GM19239 (cell line): ENCODE data around the gene F7.
"Not testable (repeated sequence)": the region's sequence is repeated elsewhere in the genome, so short reads cannot be mapped to it uniquely, and the experiment has no call there.

Experiments used
- DNase-seq: peaks from one replicate; pipeline ENCODE4 v3.0.0; 2011; ENCODE audit warnings: low spot score; ENCODE audit not compliant: insufficient read length
- FAIRE-seq: peaks from 2 replicates; lab custom pipeline; 2011; peaks lifted over from hg19 to GRCh38; lab: Jason Lieb, UNC

The F7 gene

DNA sequence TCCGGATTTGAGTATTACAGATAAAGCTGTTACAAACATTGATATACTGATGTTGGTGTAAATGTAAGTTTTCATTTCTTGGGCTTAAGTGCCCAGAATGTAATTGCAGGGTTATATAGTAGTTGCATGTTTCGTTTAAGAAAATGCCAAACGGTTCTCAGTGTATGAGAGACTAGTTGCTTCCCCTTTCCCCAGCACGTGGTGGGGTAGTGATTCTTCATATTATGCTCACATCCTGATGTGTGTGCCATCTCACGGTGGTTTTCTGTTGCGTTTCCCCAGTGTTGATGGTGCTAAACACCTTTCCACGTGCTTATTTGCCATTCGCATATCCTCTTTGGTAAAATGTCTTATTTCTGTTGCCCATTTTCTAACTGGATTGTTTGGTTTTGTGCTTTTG, 34.7 kb upstream of the F7 start:
- FAIRE-seq (no peak), DNase-seq (no peak)

DNA sequence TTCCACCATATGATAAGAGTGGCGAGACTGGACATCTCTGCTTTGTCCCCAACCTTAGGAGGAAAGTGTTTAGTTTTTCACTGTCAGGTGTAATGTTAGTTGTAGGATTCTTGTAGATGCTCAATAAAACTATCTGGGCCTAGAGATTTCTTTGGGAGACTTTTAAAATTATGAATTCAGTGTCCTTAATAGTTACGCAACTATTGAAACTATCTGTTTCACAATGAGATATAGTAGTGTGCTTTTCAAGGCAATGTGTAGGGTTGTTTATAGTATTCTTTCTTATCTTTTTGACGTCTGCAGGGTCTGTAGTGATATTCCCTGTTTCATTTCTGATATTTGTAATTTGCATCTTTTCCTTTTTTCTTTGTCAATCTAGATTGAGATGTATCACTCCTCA, 33.2 kb upstream of the F7 start:
- no peak for DNase-seq
- FAIRE-seq = no peak

DNA sequence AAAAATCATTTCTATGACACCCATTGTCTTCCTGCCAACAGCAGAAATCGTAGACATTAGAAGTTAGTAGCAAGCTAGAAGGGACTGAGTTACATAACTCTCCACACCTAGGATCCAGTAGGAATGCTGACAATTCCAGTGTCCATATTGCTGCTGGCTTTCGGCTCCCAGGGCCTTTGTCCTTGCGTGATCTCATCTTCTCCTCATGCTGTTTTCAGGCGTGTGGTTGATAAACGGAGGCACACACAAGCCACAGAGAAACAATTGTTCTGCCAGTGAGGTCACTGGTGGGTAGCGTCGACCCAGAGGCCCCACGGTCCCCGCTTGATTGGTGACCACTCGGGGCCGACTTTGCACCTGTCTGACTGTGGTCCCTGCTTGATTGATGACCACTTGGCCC, 31.6 kb upstream of the F7 start:
- no peak for FAIRE-seq
- no peak for DNase-seq

DNA sequence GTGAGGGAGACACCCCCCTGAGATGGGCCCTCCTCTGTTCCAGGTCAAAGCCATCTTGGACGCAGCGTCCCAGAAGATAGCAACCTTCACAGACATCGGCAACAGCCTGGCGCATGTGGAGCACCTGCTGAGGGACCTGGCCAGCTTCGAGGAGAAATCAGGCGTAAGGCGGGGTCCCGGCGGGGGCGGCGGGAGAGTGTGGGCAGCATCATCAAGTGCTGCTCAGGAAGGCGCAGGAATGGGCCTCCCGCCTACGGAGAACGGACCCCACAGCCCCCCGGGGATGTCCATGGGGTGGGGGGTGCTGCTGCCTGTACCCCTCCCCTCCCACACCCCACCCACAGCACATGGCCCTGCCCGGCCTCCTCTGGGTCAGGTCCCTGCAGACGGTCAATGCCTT, 31.2 kb upstream of the F7 start:
- DNase-seq = no peak
- no peak for FAIRE-seq

DNA sequence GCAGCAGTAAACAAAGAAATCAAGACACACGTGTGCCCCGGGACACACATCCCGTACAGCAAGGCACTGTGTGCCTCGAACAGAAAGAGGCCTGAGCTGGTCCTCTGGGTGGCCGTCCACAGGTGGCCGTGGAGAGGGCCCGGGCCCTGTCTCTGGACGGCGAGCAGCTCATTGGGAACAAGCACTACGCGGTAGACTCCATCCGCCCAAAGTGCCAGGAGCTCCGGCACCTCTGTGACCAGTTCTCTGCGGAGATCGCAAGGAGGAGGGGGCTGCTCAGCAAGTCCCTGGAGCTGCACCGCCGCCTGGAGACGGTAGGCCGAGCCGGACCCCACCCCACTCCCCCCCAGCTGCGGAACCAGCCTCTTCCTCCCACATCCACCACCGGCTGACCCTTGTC, 30.7 kb upstream of the F7 start:
- DNase-seq = no peak
- no peak for FAIRE-seq

DNA sequence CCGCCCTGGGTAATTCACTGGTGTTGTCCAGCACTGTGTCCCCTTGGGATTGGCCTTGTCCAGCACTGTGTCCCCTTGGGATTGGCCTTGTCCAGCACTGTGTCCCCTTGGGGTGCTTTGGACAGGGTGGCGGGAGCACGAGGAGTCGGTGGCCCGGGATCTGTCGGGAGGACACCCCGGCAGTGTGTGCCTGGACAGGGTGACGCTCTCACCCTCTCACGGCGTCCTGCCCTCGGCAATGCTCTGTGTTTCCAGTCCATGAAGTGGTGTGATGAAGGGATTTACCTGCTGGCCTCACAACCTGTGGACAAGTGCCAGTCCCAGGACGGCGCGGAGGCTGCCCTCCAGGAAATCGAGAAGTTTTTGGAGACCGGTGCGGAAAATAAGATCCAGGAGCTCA, 29.9 kb upstream of the F7 start:
- DNase-seq (no peak), FAIRE-seq (no peak)

DNA sequence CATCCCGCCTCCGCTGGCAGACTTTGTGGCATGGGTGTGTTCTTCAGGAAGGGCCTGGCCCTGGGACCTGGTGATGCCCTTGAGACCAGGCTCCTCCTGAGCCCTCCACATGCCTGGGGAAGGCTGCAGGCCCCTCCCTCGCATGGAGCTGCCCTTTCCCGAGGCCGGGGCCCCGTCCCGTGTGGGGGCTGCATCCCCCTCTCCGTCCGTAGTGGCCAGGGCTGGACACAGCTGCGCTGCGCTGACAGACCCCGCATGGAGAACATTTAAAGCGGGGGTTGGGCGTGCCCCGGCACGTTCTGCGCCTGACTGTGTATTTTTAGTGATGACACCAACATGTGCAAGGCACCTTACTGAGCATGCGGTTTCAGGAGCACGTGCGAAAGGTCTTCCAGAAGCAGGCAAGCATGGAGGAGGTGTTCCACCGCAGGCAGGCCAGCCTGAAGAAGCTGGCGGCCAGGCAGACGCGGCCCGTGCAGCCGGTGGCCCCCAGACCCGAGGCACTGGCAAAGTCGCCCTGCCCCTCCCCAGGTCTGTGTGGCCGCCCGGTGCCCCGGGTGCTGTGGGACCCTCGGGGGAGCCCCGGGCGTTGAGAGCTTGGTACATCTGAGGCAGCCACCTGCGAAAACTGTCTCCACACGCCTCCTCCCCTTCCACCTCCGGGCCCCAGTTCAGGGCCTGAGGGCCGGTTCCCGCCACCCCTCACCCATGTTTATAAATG, 28.8 kb upstream of the F7 start:
- no peak for DNase-seq
- no peak for FAIRE-seq

DNA sequence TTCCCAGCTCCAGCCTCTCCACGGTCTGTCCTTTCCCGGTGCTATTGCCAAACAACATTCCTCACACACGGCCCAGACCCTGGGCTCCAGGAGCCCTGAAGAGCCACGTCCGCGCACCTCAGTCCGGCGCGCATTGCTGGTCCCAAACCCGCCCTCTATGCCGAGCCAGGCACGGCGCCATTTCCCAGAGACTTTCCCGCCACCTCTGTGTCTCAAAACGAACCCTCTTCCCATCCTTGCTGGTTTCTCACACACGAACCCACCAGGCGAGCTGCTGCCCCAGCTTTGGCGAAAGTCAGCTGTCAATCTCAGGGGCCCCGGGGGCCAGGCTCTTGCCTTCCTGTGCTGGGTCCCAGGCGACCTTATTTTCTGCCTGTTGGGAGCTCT, 28.0 kb upstream of the F7 start:
- FAIRE-seq (no peak), DNase-seq (no peak)

DNA sequence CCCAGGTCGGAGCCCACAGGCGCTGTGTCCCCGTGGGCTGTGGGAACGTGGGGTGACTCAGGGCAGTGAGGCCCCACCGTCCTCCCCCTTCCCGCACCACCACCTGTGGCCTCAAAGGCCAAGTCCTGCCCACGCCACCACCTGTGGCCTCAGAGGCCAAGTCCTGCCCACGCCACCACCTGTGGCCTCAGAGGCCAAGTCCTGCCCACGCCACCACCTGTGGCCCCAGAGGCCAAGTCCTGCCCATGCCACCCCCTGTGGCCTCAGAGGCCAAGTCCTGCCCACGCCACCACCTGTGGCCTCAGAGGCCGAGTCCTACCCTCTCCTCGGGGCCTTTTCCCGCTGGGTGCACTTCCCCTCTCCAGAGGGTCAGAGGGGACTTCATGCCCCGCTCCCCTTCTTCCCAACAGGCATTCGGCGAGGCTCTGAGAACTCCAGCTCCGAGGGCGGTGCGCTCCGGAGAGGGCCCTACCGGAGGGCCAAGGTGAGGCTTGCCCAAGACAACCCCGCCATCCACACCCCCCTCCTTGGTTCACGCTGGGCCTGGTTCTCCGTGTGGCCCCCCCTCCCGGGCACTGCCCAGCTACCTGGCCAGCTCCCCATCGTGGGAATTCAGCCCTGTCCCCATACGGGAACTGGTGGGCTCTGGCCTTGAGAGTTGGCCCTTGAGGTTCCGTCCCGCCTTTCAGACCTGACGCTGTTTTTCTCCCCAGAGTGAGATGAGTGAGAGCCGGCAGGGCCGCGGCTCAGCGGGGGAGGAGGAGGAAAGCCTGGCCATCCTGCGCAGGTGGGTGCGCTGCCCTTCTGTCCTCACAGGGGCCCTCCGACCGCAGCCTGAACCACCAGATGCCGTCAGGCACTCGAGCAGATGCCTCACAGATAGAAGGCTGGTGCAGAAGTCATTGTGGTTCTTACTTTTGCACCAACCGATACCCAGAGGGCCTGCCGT, 27.4 kb upstream of the F7 start:
- FAIRE-seq (no peak), DNase-seq (no peak)

DNA sequence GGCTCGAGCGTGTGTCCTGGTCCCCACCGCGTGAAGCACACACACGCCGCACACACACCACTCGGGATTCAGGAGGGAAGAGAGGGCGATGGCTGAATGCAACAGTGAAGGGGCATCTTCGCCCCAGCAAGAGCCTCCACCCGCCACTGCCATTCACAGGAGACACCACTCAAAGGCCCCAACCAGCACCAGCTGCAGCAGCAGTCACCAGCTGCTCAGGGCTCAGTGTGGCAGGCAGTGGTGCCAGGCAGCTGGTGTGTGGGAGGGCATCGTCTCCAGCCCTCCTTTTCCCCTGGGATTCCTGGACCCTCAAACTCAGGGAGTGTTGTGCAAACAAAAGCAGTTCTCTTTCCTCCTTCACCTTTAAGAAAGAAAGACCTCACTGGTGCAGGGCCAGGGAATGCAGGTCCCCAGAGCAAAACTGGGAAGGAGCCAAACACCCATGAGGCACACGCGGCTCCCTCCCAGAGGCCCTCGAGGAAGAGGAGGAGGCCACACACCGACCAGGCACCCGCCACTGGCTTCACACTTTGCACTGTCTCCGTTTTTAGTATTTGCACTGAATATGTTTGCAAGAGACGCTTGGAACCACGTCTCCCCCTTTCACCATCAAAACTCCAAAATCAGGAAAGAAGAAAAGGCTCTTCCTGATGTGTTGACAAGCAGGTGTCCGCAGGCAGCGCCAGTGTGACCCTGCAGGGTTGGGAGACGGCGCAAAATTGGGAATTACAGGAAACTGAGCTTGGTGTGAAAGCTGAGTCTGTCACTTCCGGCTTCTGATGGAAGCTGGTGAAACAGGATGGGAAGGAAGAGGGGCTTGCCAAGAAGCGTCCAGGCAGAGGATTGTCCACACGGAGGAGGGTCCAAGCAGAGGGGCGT, 26.4 kb upstream of the F7 start:
- no peak for FAIRE-seq
- no peak for DNase-seq

DNA sequence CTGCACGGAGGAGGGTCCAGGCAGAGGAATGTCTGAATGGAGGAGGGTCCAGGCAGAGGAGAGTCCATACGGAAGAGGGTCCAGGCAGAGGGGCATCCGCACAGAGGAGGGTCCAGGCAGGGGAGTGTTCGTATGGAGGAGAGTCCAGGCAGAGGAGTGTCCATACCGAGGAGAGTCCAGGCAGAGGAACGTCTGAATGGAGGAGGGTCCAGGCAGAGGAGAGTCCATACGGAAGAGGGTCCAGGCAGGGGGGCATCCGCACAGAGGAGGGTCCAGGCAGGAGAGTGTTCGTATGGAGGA, 25.9 kb upstream of the F7 start:
- FAIRE-seq, DNase-seq: not testable (repeated sequence)

DNA sequence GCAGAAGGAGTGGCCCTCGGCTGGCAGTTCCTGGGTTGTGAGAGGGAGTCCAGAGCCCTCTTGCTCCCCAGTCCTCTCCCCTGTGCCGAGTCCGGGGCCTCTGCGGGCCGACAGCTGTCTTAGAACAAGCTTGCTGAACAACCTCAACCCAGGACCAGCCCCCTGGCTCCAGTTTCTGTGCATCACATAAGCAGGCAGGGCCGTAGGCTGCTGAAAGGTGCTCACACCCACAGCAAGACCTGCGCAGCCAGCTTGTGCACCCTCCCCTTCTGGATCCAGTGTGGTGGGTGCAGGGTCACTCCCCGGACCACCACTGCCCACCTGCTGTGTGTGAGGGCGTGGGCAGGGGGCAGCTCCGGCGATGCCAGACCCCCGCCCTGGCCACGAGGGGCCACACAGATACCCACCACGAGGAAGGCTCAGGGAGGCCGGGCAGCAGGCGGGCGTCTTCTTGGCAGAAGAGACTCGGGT, 25.2 kb upstream of the F7 start:
- FAIRE-seq (no peak), DNase-seq (no peak)

DNA sequence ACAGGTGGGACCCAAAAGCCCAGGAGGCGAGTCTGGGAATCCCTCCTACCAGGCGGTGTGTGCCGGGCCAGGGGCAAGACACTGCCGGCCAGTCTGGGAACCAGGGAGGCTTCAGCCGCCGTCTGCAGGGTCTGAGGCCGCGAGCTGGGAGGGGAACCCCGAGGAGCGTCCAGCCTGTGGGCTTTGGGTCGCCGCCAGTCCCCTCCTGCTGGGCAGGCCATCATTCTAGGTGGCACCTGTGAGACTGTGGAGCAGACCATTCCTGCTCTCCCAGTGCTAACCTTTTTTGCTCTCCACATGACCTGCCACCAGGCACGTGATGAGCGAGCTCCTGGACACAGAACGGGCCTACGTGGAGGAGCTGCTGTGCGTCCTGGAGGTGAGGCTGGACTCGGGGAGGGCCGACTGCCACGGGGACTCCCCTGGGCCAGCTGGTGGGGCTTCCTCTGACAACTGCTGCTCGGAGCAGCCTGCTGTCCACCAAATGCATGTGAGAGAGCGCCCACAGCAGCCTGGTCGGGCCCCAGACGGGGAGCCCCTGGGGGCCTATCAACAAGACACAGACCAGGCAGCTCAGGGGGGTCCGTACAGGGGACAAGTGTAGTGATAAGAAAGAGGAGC, 24.6 kb upstream of the F7 start:
- no peak for DNase-seq
- FAIRE-seq = no peak

DNA sequence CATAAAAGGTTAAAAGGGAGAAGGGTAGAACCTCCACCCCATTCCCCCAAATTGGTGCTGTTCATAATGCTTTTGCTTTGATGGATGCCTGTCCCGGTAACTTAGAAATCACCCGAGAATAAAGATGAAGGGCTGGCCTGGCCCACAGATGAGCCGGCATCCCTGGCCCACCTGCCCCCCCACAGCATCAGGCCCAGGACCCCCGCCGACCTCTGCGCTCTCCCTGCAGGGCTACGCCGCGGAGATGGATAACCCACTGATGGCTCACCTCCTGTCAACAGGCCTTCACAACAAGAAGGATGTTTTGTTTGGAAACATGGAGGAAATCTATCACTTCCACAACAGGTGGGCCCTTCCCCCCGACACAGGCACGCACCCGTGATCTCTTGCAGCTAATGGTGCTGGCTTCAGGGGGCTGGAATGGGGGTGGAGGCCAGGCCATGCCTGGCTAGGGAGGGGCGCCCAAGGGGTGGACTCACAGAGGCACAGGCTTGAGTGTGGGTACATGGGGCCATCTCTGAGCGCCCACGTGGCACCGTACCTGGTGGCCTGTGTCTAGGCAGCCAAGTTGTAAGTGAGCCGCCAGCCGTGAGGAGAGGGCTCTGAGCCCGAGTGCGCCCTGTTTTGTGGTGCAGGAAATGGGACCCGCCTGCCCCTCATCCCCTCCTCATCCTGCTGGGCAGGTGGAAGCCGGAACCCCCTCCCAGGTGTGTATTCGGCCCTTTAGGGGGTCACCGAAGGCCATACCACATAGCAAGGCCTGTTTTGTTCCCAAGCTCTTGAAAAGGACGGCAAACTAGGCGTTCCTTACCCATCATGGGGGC, 23.2 kb upstream of the F7 start:
- DNase-seq = no peak

DNA sequence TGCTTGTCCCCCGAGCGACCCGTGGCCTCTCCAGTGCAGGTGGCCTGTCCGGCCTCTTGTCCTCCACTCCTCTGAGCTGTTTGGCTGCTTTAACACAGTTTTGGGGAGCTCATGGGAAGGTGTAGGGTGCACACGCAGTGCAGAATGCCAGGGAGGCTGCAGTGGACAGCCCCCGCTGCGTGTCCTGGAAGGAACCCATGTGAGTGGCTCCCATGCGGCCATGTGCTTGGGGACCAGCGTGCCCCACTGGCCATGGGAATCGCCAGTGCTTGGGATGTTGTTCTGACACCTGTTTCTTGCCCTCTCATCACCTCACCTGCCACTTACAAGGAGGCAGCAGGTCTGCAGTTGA, 22.6 kb upstream of the F7 start:
- no peak for DNase-seq
- no peak for FAIRE-seq

More for the DNA sequence above, 23.2 kb upstream of the F7 start:
- no peak for FAIRE-seq

DNA sequence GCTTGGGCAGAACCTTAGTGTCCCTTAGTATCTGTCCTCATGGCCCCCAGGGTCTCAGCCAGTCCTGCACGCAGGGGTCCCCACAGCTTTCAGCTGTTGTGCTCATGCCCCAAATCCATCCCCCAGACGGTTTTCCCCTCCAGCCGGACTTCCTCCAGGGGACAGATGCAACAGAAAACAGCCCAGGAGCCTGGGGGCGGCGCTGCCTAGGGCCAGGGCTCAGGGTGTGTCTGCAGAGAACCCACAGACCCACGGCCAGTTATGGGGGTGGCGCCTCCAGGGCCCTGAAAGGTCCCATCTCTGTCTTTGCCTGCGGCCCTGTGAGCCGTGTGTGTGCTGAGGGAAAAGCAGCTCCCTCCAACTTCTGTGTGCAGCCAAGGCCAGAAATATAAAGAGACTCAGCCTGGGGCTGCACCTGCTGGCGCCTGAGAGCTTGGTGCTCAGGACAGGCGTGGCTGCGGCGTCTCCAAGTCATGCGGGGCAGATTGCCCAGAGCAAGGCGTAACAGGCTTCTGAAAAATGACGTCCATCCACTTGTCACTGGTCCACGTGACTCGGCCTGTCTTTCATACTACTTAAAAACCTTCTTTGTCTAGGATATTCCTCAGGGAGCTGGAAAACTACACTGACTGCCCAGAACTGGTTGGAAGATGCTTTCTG, 22.1 kb upstream of the F7 start:
- DNase-seq (no peak), FAIRE-seq (no peak)

DNA sequence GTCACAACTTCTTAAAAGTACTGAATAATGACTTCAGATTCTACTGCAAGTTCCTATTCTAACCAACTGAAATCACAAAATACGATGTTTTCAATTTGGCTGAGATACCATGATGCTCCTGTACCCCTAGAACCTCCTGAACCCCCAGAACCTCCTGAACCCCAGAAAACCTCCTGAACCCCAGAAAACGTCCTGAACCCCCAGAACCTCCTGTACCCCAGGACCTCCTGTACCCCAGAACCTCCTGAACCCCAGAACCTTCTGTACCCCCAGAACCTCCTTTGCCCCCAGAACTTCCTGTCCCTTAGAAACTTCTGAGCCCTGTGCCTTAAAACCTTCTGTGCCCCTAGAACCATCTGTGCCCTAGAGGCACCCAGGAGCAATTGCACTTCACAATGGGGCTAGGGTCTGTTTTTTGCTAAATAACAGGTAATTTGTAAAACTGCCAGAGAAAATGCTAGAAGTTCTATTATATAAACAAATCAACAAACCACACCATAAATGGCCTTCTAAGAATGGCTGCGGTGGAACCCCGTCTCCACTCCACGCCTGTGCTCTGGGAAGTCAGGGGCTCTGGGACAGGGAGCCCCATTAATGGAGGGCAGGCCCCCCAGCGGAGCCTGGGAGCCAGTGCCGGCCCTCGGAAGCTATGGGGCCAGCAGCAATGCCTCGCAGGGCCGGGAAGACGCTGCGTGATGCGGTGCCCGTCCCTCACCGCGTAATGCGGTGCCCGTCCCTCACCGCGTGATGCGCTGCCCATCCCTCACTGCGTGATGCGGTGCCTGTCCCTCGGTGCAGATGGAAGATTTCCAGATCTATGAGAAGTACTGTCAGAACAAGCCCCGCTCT, 21.3 kb upstream of the F7 start:
- FAIRE-seq (no peak), DNase-seq (no peak)

DNA sequence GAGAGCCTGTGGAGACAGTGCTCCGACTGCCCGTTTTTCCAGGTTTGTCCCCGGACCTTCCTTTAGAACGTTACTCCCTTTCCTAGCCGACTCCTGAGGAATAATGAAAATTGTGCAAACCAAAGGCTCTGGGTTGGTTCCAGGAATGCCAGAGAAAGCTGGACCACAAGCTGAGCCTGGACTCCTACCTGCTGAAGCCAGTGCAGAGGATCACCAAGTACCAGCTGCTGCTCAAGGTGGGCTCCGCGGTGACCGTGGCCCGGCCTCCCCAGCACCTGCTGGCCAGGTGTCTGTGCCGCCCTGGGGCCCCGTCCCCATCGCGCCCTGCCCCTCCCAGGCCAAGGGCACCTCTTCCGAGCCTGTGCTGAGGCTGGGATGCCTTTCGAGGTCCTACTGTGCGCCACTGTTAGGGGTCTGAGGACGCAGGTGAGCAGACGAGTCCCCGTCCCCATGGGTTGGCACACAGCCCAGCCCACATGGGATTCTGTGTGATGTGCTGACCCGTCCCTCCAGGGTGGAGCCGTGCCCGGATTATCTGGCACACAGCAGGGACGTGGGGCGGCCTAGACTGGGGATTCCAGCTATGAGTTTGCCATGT, 20.5 kb upstream of the F7 start:
- FAIRE-seq (no peak), DNase-seq (no peak)
